Kidney (tissue), 14 donors: Measurements from ENCODE around the gene KIAA1671. TPM values are rescaled to one million over a fixed set of nuclear protein-coding genes. Genes with fewer than 3 reads are reported as not detected.

ENCODE experiments used
- DNase-seq, 5 donors: peaks; one replicate each; pipeline ENCODE4 v3.0.0-alpha.2; 2013 to 2020
- FAIRE-seq: peaks from 2 replicates; lab custom pipeline; 2012; peaks lifted over from hg19 to GRCh38; lab: Jason Lieb, UNC
- H3K27ac ChIP-seq, 2 donors: one replicate each; pipeline ENCODE4 v1.7.0; 2013; ENCODE audit warnings: low read depth in 2 of 2, low read length in 2 of 2, inconsistent platforms in 1 of 2
- H3K27me3 ChIP-seq: one replicate; pipeline ENCODE4 v1.7.1; 2013; ENCODE audit warnings: low read length, inconsistent platforms; ENCODE audit not compliant: control insufficient read depth, insufficient read depth
- H3K36me3 ChIP-seq, 3 donors: one replicate each; pipeline versions ENCODE4 v1.7.0 to v1.7.1; 2013; ENCODE audit warnings: low read length in 3 of 3, control low read depth in 1 of 3, inconsistent platforms in 1 of 3; ENCODE audit not compliant: insufficient read depth in 3 of 3, control insufficient read depth in 2 of 3
- H3K4me1 ChIP-seq, 3 donors: one replicate each; pipeline versions ENCODE4 v1.7.0 to v1.7.1; 2013; ENCODE audit warnings: low read length in 3 of 3, inconsistent platforms in 1 of 3, low read depth in 1 of 3; ENCODE audit not compliant: control insufficient read depth in 2 of 3, insufficient read depth in 2 of 3
- H3K4me3 ChIP-seq, 3 donors: one replicate each; pipeline versions ENCODE4 v1.7.0 to v1.8.1; 2013; ENCODE audit warnings: low read length in 3 of 3, control low read depth in 1 of 3, inconsistent platforms in 1 of 3
- H3K9ac ChIP-seq, 3 donors: one replicate each; pipeline versions ENCODE4 v1.7.0 to v1.7.1; 2013; ENCODE audit warnings: low read length in 3 of 3, control low read depth in 1 of 3, inconsistent platforms in 1 of 3
- H3K9me3 ChIP-seq, 3 donors: one replicate each; pipeline versions ENCODE4 v1.7.0 to v1.7.1; 2013; ENCODE audit warnings: low read length in 3 of 3, control low read depth in 1 of 3, inconsistent platforms in 1 of 3; ENCODE audit not compliant: control insufficient read depth in 2 of 3, insufficient read depth in 1 of 3
- intact Hi-C: fragments of 100-400 bp; cut with DNase I; formaldehyde crosslinking; loops from one replicate; pipeline ENCODE4 v1.11.1; 2022
- polyA plus RNA-seq: library from polyadenylated mRNA; stranded (reverse); fragments of 350-450 nt; fragmentation: Illumina TruSeq; extraction: RNeasy Lipid Tissue Mini Kit (QIAGEN cat#74804); gene quantifications from one replicate; pipeline ENCODE4 v1.2.3, GENCODE V29; 2014; ENCODE audit warnings: low read depth, low replicate concordance; ENCODE audit not compliant: insufficient read depth
- total RNA-seq: library from RNA; stranded (reverse); fragmentation: NEBNext Ultra II Directional; extraction: Animal tissue kit (Norgen Biotek cat#: 25700); gene quantifications from one replicate; pipeline ENCODE4 v1.2.1, GENCODE V29; 2021
- TF ChIP-seq, protein P1 (sequence below): IDR thresholded peaks from 3 replicates; pipeline ENCODE4 v1.5.1; 2012; ENCODE audit warnings: mild to moderate bottlenecking, moderate library complexity, borderline replicate concordance; ENCODE audit not compliant: insufficient read depth; ENCODE audit errors: extremely low read depth
- donor health status: control.
- donor health status: control.
- donor health status: control.
- donor health status: control.
- donor health status: control.
- donor health status: DM: yes; HTN: yes; CAD: no.
- donor health status: Normal renal cell carcinoma (clear cell type).

Gene KIAA1671
- total and polyA plus RNA-seq, 2 donors from 2014 or later = 7.3 to 65.2 TPM

GRCh38 chr22:25186140-25186539, 233.6 kb downstream of the KIAA1671 start:
- FAIRE-seq = no peak
- Histone ChIP-seq H3K36me3 (peaks cover 0 to 13% (median 4%) of the 10 kb centered on the region in 3 donors), H3K9me3 (no peaks in the 10 kb centered on the region)

DNA sequence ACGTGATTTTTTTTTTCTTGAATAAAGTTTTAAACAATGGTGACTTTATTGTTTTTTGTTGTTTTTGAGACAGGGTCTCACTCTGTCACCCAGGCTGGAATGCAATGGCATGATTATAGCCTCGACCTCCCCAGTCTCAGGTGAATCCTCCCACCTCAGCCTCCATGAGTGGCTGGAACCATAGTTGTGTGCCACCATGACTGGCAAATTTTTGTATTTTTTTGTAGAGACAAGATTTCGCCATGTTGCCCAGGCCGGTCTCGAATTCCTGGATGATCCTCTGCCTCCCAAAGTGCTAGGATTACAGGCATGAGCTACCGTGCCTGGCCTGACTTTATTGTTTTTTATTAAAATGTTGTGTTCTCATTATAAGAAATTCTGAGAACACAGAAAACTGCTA, 235.0 kb downstream of the KIAA1671 start:
- H3K36me3 ChIP-seq = peaks cover 3 to 18% (median 9%) of the 10 kb centered on the region in 3 donors
- no peaks in the 10 kb centered on the region for H3K9me3 ChIP-seq
- no peak overlapping the region for H3K27ac ChIP-seq
- DNase-seq (no peak), FAIRE-seq (no peak)
- H3K4me1 ChIP-seq = peaks cover 0 to 18% (median 16%) of the 10 kb centered on the region in 3 donors
- H3K27me3 ChIP-seq = no peaks in the 10 kb centered on the region
- TF ChIP-seq, protein P1, sequence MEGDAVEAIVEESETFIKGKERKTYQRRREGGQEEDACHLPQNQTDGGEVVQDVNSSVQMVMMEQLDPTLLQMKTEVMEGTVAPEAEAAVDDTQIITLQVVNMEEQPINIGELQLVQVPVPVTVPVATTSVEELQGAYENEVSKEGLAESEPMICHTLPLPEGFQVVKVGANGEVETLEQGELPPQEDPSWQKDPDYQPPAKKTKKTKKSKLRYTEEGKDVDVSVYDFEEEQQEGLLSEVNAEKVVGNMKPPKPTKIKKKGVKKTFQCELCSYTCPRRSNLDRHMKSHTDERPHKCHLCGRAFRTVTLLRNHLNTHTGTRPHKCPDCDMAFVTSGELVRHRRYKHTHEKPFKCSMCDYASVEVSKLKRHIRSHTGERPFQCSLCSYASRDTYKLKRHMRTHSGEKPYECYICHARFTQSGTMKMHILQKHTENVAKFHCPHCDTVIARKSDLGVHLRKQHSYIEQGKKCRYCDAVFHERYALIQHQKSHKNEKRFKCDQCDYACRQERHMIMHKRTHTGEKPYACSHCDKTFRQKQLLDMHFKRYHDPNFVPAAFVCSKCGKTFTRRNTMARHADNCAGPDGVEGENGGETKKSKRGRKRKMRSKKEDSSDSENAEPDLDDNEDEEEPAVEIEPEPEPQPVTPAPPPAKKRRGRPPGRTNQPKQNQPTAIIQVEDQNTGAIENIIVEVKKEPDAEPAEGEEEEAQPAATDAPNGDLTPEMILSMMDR = no peak
- intact Hi-C loops = no loop called here
- H3K9ac ChIP-seq = no peak overlapping the region
- no peak overlapping the region for H3K4me3 ChIP-seq

More at GRCh38 chr22:25186140-25186539, 233.6 kb downstream of the KIAA1671 start:
- no peaks in the 10 kb centered on the region for H3K27me3 ChIP-seq
- TF ChIP-seq, protein P1 = no peak
- no peak overlapping the region for H3K27ac ChIP-seq
- H3K9ac ChIP-seq = no peak overlapping the region
- no peak overlapping the region for H3K4me3 ChIP-seq
- DNase-seq = no peak
- intact Hi-C loops = no loop called here
- peaks cover 0 to 18% (median 16%) of the 10 kb centered on the region in 3 donors for H3K4me1 ChIP-seq

GRCh38 chr22:25192406-25192805, 239.9 kb downstream of the KIAA1671 start:
- TF ChIP-seq, protein P1 = no peak
- H3K36me3 ChIP-seq = peaks cover 3 to 15% (median 11%) of the 10 kb centered on the region in 3 donors

GRCh38 chr22:25193130-25193529, 240.6 kb downstream of the KIAA1671 start:
- no peaks in the 10 kb centered on the region for H3K4me1 ChIP-seq
- intact Hi-C loops = no loop called here

More at GRCh38 chr22:25192406-25192805, 239.9 kb downstream of the KIAA1671 start:
- no peak overlapping the region for H3K9ac ChIP-seq
- H3K9me3 ChIP-seq = no peaks in the 10 kb centered on the region
- no peak overlapping the region for H3K4me3 ChIP-seq
- H3K27ac ChIP-seq = no peak overlapping the region
- no peak for DNase-seq
- intact Hi-C loops = no loop called here
- no peak for FAIRE-seq
- H3K27me3 ChIP-seq = no peaks in the 10 kb centered on the region
- no peaks in the 10 kb centered on the region for H3K4me1 ChIP-seq

More at GRCh38 chr22:25193130-25193529, 240.6 kb downstream of the KIAA1671 start:
- H3K9me3 ChIP-seq = no peaks in the 10 kb centered on the region
- FAIRE-seq (no peak), DNase-seq (no peak)
- no peak overlapping the region for H3K9ac ChIP-seq
- H3K36me3 ChIP-seq = peaks cover 3 to 21% (median 11%) of the 10 kb centered on the region in 3 donors
- H3K27ac ChIP-seq = no peak overlapping the region
- TF ChIP-seq, protein P1 = no peak
- no peak overlapping the region for H3K4me3 ChIP-seq
- H3K27me3 ChIP-seq = no peaks in the 10 kb centered on the region
